Endothelial cell of coronary artery (primary cell): ENCODE data around the gene CAMK2G. TPM values are rescaled to one million over a fixed set of nuclear protein-coding genes. Genes with fewer than 3 reads are reported as not detected.

Source experiments
- total RNA-seq: library from RNA; depleted of rRNA; stranded (reverse); fragments of >200 nt; gene quantifications from 2 replicates; pipeline ENCODE4 v1.2.3, GENCODE V29; 2014

Gene CAMK2G
- 27.2 and 28.5 TPM in 2 replicates for total RNA-seq

GRCh38 chr10:73874267-73875138 lies at the start of gene CAMK2G:
TSS of gene CAMK2G (minus strand) at chr10:73874555. CDS start at chr10:73874461, 94 bp downstream.

GRCh38 chr10:73910764-73911552 lies 36.6 kb upstream of the CAMK2G start, which contains the start of gene PLAU:
TSS of gene PLAU (plus strand) at chr10:73911132. CDS start at chr10:73911556, 424 bp downstream.

GRCh38 chr10:73785211-73785720 lies 89.1 kb downstream of the CAMK2G start, which contains the start of gene ZSWIM8:
TSS of gene ZSWIM8 (plus strand) at chr10:73785606. CDS start at chr10:73785879, 273 bp downstream.

GRCh38 chr10:73781879-73782748 lies 92.2 kb downstream of the CAMK2G start, which contains the start of gene CHCHD1:
TSS of gene CHCHD1 (plus strand) at chr10:73782048. CDS start at chr10:73782076, 28 bp downstream.

Other genes starting within 250 kb of the CAMK2G start
- not detected in 2 replicates for gene MYOZ1, start 233.1 kb downstream of the CAMK2G start, total RNA-seq
- not detected in 2 replicates for gene SYNPO2L, start 218.5 kb downstream of the CAMK2G start, total RNA-seq
- 1.6 and 4.4 TPM in 2 replicates for gene AGAP5, start 176.4 kb downstream of the CAMK2G start, total RNA-seq
- 70.7 and 75.6 TPM in 2 replicates for gene SEC24C, start 130.2 kb downstream of the CAMK2G start, total RNA-seq
- 30.9 and 40.6 TPM in 2 replicates for gene CHCHD1, start 92.5 kb downstream of the CAMK2G start, total RNA-seq
- 30.0 and 49.1 TPM in 2 replicates for gene ZSWIM8, start 88.9 kb downstream of the CAMK2G start, total RNA-seq
- 11.7 and 20.0 TPM in 2 replicates for gene NDST2, start 63.0 kb downstream of the CAMK2G start, total RNA-seq
- gene PLAU, start 36.6 kb upstream of the CAMK2G start, total RNA-seq = 45.6 and 46.1 TPM in 2 replicates
- gene VCL, start 123.6 kb upstream of the CAMK2G start, total RNA-seq = 140 and 232 TPM in 2 replicates